Chondrocyte (in vitro differentiated cells): ENCODE results near the gene RPH3AL. TPM values are rescaled to one million over a fixed set of nuclear protein-coding genes. Genes with fewer than 3 reads are reported as not detected.

Experiments
- DNase-seq: peaks from one replicate; pipeline ENCODE4 v3.0.0; 2021; ENCODE audit warnings: mixed read lengths, low spot score
- H3K27ac Mint-ChIP-seq: one replicate; pipeline ENCODE4 v1.8.0; 2021; ENCODE audit warnings: mild to moderate bottlenecking, moderate library complexity, mixed read lengths; ENCODE audit not compliant: unreplicated experiment
- H3K27me3 Mint-ChIP-seq: 2 replicates; pipeline ENCODE4 v1.8.0; 2021; ENCODE audit warnings: low read depth, mixed read lengths
- H3K36me3 Mint-ChIP-seq: 2 replicates; pipeline ENCODE4 v1.8.0; 2021; ENCODE audit warnings: low read depth, mixed read lengths
- H3K4me1 Mint-ChIP-seq: 2 replicates; pipeline ENCODE4 v1.8.0; 2021; ENCODE audit warnings: low read depth, mild to moderate bottlenecking, mixed read lengths
- H3K4me3 Mint-ChIP-seq: one replicate; pipeline ENCODE4 v1.8.0; 2021; ENCODE audit warnings: mild to moderate bottlenecking, moderate library complexity, mixed read lengths; ENCODE audit not compliant: unreplicated experiment
- H3K9me3 Mint-ChIP-seq: 2 replicates; pipeline ENCODE4 v1.8.0; 2021; ENCODE audit warnings: low read depth, mixed read lengths
- total RNA-seq: library from RNA; stranded (reverse); gene quantifications from 3 replicates; pipeline ENCODE4 v1.2.1, GENCODE V29; 2021
- TF ChIP-seq, protein P1 (sequence below): fragments of 200-600 bp; sonication (generic); IDR thresholded peaks from 2 replicates; pipeline ENCODE4 v1.5.0; 2021; ENCODE audit warnings: antibody characterized with exemption, mild to moderate bottlenecking, moderate library complexity

The RPH3AL gene
- total RNA-seq, 1 donor from 2014 or later: 4.1 TPM

DNA sequence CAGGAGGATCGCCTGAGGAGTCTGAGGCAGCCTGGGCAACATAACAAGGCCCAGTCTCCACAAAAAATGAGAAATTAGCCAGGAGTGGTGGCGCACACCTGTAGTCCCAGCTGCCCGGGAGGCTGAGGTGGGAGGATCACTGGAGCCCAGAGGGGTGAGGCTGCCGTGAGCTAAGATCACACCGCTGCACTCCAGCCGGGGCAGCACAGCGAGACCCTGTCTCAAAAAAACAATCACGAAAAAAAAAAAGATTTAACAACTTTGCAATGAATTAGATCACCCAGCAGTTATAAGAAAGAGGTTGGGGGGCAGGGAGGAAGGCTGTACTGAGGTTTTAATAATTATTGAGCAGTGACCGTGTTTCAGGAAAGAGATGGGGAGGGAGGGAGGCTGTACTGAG lies 49.4 kb downstream of the RPH3AL start:
- H3K4me1 Mint-ChIP-seq: no peaks in the 10 kb centered on the region
- H3K9me3 Mint-ChIP-seq: no peaks in the 10 kb centered on the region
- H3K4me3 Mint-ChIP-seq: no peak overlapping the region
- TF ChIP-seq, protein P1, sequence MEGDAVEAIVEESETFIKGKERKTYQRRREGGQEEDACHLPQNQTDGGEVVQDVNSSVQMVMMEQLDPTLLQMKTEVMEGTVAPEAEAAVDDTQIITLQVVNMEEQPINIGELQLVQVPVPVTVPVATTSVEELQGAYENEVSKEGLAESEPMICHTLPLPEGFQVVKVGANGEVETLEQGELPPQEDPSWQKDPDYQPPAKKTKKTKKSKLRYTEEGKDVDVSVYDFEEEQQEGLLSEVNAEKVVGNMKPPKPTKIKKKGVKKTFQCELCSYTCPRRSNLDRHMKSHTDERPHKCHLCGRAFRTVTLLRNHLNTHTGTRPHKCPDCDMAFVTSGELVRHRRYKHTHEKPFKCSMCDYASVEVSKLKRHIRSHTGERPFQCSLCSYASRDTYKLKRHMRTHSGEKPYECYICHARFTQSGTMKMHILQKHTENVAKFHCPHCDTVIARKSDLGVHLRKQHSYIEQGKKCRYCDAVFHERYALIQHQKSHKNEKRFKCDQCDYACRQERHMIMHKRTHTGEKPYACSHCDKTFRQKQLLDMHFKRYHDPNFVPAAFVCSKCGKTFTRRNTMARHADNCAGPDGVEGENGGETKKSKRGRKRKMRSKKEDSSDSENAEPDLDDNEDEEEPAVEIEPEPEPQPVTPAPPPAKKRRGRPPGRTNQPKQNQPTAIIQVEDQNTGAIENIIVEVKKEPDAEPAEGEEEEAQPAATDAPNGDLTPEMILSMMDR: no peak
- no peak overlapping the region for H3K27ac Mint-ChIP-seq
- peaks cover 6% of the 10 kb centered on the region for H3K27me3 Mint-ChIP-seq
- no peaks in the 10 kb centered on the region for H3K36me3 Mint-ChIP-seq
- peak; percentile 47 for DNase-seq

DNA sequence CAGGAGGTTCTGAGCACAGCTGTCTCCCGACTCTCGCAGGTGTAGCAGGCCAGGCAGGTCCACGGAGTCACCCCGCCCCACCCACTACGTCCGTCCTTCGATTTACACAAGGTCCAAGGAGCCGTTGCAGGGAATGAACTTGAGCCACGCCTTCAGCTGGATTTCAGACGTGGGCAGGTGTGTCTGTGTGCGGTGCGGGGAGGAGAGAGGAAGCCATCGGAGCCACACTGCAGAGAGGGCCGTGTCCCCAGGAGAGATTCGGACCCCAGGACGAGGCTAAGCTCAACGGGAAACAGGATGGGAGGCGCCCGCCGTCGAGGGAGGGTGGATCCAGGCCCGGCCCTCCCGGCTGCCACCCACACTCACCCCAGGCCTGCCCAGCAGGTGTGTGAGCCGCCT lies 50.3 kb downstream of the RPH3AL start:
- Mint-ChIP-seq H3K4me1 (no peaks in the 10 kb centered on the region), H3K9me3 (no peaks in the 10 kb centered on the region), H3K27ac (no peak overlapping the region), H3K4me3 (no peak overlapping the region), H3K27me3 (peaks cover 11% of the 10 kb centered on the region), H3K36me3 (no peaks in the 10 kb centered on the region)
- DNase-seq: peak; percentile 65
- TF ChIP-seq, protein P1: no peak

DNA sequence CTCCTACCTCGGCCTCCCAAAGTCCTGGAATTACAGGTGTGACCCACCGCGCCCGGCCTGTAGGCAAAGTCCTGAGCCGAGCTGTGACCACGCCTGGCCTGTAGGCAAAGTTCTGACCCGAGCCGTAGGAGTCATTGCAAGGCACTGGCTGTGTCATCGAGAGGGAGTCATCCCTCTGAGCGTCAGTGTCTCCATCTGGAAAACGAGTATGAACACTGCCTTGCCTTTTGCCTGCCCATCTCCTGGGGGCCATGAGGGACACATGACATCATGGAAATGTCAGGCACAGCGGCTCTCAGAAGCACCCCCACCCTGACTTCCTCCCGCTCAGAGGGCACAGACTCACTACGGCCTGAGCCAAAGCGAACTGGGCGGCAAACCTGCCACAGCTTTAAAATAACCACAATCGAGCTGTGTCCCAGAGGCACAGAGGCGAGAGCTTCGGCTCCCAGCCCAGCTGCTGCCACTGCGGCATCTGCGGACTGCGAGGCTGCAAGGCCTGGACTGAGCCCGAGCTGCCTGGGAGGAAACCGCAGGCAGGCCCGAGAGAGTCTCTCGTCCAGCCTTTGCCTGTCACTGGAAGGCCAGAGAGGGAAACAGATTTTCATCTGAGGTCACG lies 50.8 kb downstream of the RPH3AL start:
- no peaks in the 10 kb centered on the region for H3K36me3 Mint-ChIP-seq
- TF ChIP-seq, protein P1: no peak
- no peak overlapping the region for H3K4me3 Mint-ChIP-seq
- peaks cover 11% of the 10 kb centered on the region for H3K27me3 Mint-ChIP-seq
- no peaks in the 10 kb centered on the region for H3K9me3 Mint-ChIP-seq
- DNase-seq: peak; percentile 68
- no peaks in the 10 kb centered on the region for H3K4me1 Mint-ChIP-seq
- H3K27ac Mint-ChIP-seq: no peak overlapping the region

DNA sequence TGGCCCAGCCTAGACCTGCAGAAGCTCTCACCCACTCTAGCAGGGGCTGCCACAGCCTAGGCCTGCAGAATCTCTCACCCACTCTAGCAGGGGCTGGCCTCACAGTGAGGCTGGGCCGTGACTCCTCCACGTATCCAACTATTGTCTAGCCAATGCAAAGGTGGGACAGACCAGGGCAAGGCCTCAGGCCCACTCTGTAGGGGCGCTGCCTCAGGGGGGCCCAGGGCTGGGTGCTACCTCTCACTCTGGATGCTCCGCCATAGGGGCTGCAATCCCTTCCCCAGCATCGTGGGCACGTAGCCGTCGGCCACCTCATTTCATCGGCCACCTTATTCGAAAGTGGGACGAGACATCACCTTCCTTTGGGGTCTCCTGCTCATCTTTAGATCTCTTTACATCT lies 51.7 kb downstream of the RPH3AL start:
- peak; percentile 67 for DNase-seq
- H3K27ac Mint-ChIP-seq: no peak overlapping the region
- no peaks in the 10 kb centered on the region for H3K36me3 Mint-ChIP-seq
- H3K4me1 Mint-ChIP-seq: no peaks in the 10 kb centered on the region
- TF ChIP-seq, protein P1: no peak
- H3K27me3 Mint-ChIP-seq: peaks cover 11% of the 10 kb centered on the region
- no peaks in the 10 kb centered on the region for H3K9me3 Mint-ChIP-seq
- no peak overlapping the region for H3K4me3 Mint-ChIP-seq

DNA sequence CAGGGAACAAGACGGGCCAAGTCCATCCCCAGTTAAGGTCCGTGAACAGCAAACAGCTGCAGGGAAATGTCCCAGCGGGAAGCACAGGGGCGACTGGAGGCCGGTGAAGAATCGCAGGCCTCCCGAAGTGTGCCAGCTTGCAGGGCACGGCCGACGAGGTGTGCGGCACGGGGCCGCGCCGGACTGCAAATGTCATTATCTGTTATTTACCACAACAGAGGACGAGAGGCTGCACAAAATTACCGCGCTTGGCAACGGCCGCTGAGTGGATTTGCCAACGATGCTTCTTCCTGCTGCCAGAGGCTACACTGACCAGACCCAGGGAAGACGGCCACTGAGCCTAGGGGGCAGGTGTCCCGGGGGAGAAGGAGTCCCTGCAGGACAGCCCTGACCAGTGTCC lies 53.1 kb downstream of the RPH3AL start:
- TF ChIP-seq, protein P1: no peak
- no peaks in the 10 kb centered on the region for H3K36me3 Mint-ChIP-seq
- peaks cover 11% of the 10 kb centered on the region for H3K27me3 Mint-ChIP-seq
- no peaks in the 10 kb centered on the region for H3K9me3 Mint-ChIP-seq
- H3K27ac Mint-ChIP-seq: no peak overlapping the region
- no peaks in the 10 kb centered on the region for H3K4me1 Mint-ChIP-seq
- no peak overlapping the region for H3K4me3 Mint-ChIP-seq
- peak; percentile 74 for DNase-seq
